IMR-90 (cell line): Measurements from ENCODE around the gene EHD4.

Experiments
- BHLHE40 ChIP-seq: fragments of 150-350 bp; IDR thresholded peaks from 2 replicates; pipeline ENCODE4 v1.6.1; 2016; ENCODE audit warnings: mild to moderate bottlenecking, low read depth, low read length
- CEBPB ChIP-seq: IDR thresholded peaks from 2 replicates; pipeline ENCODE4 v1.6.1; 2012; ENCODE audit warnings: low read depth, low read length, improper control_type of control experiment
- CHD1 ChIP-seq: IDR thresholded peaks from 2 replicates; pipeline ENCODE4 v1.6.1; 2012; ENCODE audit warnings: low read depth, low read length, improper control_type of control experiment
- CTCF ChIP-seq: conservative IDR thresholded peaks from 2 replicates; pipeline ENCODE4 v1.5.1; 2012; ENCODE audit warnings: mild to moderate bottlenecking, low read depth, low read length, improper control_type of control experiment
- MXI1 ChIP-seq: IDR thresholded peaks from 2 replicates; pipeline ENCODE4 v1.6.1; 2012; ENCODE audit warnings: low read depth, mild to moderate bottlenecking, low read length, moderate library complexity, borderline replicate concordance
- POLR2A ChIP-seq: IDR thresholded peaks from 2 replicates; pipeline ENCODE4 v1.6.1; 2012; ENCODE audit warnings: mild to moderate bottlenecking, low read depth, low read length
- RAD21 ChIP-seq: IDR thresholded peaks from 2 replicates; pipeline ENCODE4 v1.6.1; 2012; ENCODE audit warnings: low read length, improper control_type of control experiment
- RCOR1 ChIP-seq: IDR thresholded peaks from 2 replicates; pipeline ENCODE4 v1.6.1; 2012; ENCODE audit warnings: mild to moderate bottlenecking, low read length, improper control_type of control experiment; ENCODE audit not compliant: insufficient replicate concordance
- SMC3 ChIP-seq: fragments of 150-350 bp; IDR thresholded peaks from 2 replicates; pipeline ENCODE4 v1.6.1; 2016; ENCODE audit warnings: low read depth, mild to moderate bottlenecking, antibody characterized with exemption, low read length, moderate library complexity
- USF2 ChIP-seq: fragments of 150-350 bp; IDR thresholded peaks from 2 replicates; pipeline ENCODE4 v1.6.1; 2017; ENCODE audit warnings: mild to moderate bottlenecking, antibody characterized with exemption, low read length, low read depth

GRCh38 chr15:41941644-41942415 is 30.5 kb downstream of the EHD4 start:
- TF ChIP-seq MXI1 (no peak), RCOR1 (no peak), CHD1 (no peak), CTCF (no peak), USF2 (no peak), RAD21 (no peak), BHLHE40 (no peak), POLR2A (no peak), SMC3 (no peak), CEBPB (no peak)
